Right atrium auricular region (tissue), 2 donors: ENCODE measurements around the gene MIAT. TPM values are rescaled to one million over a fixed set of nuclear protein-coding genes. Genes with fewer than 3 reads are reported as not detected.
A peak's percentile ranks its signal among the peaks of the same experiment; 100 is the strongest.

ENCODE experiments used
- DNase-seq: peaks from one replicate; pipeline ENCODE4 v3.0.0-alpha.2; 2019; ENCODE audit warnings: low spot score
- H3K27ac ChIP-seq, 2 donors: fragments of 200-600 bp; sonication (generic); 1 replicate in 1 of 2; 2 replicates in 1 of 2; pipeline ENCODE4 v1.5.1; 2016 to 2019
- H3K27me3 ChIP-seq, 2 donors: fragments of 200-600 bp; sonication (generic); one replicate each; pipeline versions ENCODE4 v1.5.1 to v1.6.0; 2017 to 2019
- H3K36me3 ChIP-seq: fragments of 200-600 bp; sonication (generic); one replicate; pipeline ENCODE4 v1.5.1; 2016
- H3K4me1 ChIP-seq, 2 donors: fragments of 200-600 bp; sonication (generic); one replicate each; pipeline versions ENCODE4 v1.5.1 to v1.6.0; 2017 to 2019
- H3K4me3 ChIP-seq, 2 donors: fragments of 200-600 bp; sonication (generic); 1 replicate in 1 of 2; 2 replicates in 1 of 2; pipeline ENCODE4 v1.5.1; 2017 to 2019; ENCODE audit warnings: mild to moderate bottlenecking in 1 of 2, moderate library complexity in 1 of 2
- H3K9me3 ChIP-seq, 2 donors: fragments of 200-600 bp; sonication (generic); one replicate each; pipeline ENCODE4 v1.5.1; 2019
- total RNA-seq, 2 donors: library from RNA; depleted of rRNA; stranded (reverse); fragments of >200 nt; gene quantifications; one replicate each; pipeline ENCODE4 v1.1.0, GENCODE V29; 2016
- TF ChIP-seq, protein P1 (sequence below), 2 donors: fragments of 200-600 bp; sonication (generic); IDR thresholded peaks; one replicate each; pipeline ENCODE4 v1.5.1; 2019; ENCODE audit warnings: antibody characterized with exemption in 2 of 2

The MIAT gene
- 1 to 10 TPM in 1 of 2 donors, under 1 TPM in 1; 0.19 to 2.0 TPM for total RNA-seq

DNA sequence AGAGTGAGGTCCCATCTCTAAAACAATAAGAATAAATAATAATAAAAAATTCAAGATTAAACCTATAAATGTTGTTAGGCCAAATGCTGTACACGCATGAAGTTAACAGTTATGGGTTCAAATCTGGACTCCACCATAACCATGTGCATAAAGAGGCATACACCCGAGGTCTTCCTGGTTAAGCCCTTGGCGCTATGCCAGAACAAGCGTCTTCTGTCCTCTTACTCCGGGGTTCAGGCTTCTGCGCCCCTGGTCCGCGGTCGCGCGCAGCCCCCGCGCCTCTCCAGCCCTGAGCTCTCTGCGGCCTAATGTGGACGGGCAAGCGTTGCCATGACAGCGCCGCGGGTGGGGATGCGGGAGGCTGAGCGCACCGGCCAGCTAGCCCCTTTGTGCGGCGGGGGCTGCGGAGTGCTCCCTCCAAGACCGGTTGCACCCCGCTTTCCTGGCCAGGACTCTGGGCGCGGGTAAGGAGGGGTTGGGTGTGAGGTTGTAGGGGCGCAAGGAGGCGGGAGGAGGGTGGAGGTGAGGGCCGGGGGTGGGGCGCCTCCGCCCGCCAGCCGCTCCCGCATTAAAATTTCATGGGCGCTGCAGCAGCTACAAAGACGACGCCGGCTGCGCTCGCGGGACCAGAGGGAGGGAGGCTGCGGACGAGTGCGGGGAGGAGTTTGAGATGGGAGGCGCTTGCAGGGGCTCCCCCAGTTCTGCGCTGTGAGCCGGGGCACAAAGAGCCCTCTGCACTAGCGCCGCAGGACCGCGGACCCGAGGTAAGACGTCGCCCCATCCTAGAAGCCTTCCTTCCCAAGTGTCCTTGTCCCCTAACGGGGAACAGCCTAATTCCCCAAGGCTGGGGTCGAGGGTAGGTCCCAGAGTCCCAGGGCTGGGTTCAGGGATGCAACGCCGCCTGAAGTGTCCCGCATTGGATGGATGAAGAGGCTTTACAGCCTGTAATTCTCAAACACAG is at the start of gene MIAT:
Gene MIAT, plus strand, starts transcription at position 698 of the 961 bp plus-strand sequence.
- Histone ChIP-seq H3K36me3 (no peaks in the 10 kb centered on the region), H3K4me3 (peak within 1 kb of the TSS in 1 of 2 donors; percentile 40), H3K4me1 (peaks cover 0 to 26% of the 10 kb centered on the region in 2 donors), H3K9me3 (no peaks in the 10 kb centered on the region), H3K27ac (no peak within 1 kb of the TSS), H3K27me3 (peaks cover 15 to 19% of the 10 kb centered on the region in 2 donors)
- no peak for DNase-seq
- TF ChIP-seq, protein P1, sequence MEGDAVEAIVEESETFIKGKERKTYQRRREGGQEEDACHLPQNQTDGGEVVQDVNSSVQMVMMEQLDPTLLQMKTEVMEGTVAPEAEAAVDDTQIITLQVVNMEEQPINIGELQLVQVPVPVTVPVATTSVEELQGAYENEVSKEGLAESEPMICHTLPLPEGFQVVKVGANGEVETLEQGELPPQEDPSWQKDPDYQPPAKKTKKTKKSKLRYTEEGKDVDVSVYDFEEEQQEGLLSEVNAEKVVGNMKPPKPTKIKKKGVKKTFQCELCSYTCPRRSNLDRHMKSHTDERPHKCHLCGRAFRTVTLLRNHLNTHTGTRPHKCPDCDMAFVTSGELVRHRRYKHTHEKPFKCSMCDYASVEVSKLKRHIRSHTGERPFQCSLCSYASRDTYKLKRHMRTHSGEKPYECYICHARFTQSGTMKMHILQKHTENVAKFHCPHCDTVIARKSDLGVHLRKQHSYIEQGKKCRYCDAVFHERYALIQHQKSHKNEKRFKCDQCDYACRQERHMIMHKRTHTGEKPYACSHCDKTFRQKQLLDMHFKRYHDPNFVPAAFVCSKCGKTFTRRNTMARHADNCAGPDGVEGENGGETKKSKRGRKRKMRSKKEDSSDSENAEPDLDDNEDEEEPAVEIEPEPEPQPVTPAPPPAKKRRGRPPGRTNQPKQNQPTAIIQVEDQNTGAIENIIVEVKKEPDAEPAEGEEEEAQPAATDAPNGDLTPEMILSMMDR (IDR thresholded peaks at IDR 0.05) = no peak

GRCh38 chr22:26608129-26608528 is 49.3 kb upstream of the MIAT start:
- TF ChIP-seq, protein P1 (IDR thresholded peaks at IDR 0.05) = no peak
- H3K4me1 ChIP-seq = no peaks in the 10 kb centered on the region
- no peaks in the 10 kb centered on the region for H3K27me3 ChIP-seq
- no peak overlapping the region for H3K4me3 ChIP-seq
- H3K36me3 ChIP-seq = no peaks in the 10 kb centered on the region
- H3K27ac ChIP-seq = no peak overlapping the region
- no peaks in the 10 kb centered on the region for H3K9me3 ChIP-seq
- no peak for DNase-seq

- Histone ChIP-seq H3K4me1 (no peaks in the 10 kb centered on the region), H3K27ac (no peak overlapping the region), H3K36me3 (no peaks in the 10 kb centered on the region), H3K27me3 (no peaks in the 10 kb centered on the region), H3K9me3 (no peaks in the 10 kb centered on the region), H3K4me3 (no peak overlapping the region)
- DNase-seq = no peak
- TF ChIP-seq, protein P1 (IDR thresholded peaks at IDR 0.05) = no peak
These were observed 48.1 kb upstream of the MIAT start for GRCh38 chr22:26609287-26609686.

DNA sequence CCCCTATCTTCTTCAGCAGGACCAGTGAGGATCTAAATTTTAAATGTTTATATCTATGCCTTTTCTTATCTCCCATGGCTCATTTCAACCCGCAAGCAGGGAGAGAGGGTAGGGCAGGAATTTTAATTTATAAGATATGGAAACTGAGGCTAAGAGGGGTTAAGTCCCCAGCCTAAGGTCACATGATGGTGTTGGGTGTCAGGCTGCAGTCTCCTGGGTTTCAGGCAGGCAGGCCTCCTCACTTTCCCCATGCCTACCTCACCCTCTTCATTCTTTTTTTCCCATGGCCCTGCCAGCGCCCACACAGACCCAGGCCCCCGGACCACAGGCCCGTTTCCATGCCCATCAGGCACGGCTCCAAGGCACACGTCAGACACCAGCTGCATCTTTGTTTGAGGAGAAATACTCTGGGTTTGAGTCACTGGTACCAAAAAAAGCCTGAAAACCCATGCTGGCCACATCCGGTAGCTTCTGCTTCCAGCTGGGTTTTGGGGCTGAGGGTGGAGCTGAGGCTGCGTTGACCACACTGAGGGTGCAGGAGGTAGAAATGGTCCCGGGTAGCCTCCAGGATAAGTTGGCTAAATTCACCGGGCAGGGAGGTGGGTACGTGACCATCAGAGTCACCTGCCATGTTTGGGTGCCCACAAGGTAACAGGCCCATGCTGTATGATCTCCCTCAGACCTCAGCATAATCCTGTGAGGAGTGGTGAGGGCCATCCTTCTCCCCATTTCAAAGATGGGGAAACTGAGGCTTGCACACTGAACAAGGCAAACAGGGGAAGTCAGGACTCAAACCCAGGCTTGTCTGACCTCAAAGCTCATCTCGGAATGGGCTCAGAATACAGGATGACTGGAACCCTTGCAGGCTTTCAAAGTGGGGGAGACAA is 47.1 kb upstream of the MIAT start:
- H3K27ac ChIP-seq = no peak overlapping the region
- H3K36me3 ChIP-seq = no peaks in the 10 kb centered on the region
- no peaks in the 10 kb centered on the region for H3K9me3 ChIP-seq
- H3K4me3 ChIP-seq = no peak overlapping the region
- TF ChIP-seq, protein P1 (IDR thresholded peaks at IDR 0.05) = no peak
- H3K4me1 ChIP-seq = no peaks in the 10 kb centered on the region
- H3K27me3 ChIP-seq = no peaks in the 10 kb centered on the region
- DNase-seq = no peak

DNA sequence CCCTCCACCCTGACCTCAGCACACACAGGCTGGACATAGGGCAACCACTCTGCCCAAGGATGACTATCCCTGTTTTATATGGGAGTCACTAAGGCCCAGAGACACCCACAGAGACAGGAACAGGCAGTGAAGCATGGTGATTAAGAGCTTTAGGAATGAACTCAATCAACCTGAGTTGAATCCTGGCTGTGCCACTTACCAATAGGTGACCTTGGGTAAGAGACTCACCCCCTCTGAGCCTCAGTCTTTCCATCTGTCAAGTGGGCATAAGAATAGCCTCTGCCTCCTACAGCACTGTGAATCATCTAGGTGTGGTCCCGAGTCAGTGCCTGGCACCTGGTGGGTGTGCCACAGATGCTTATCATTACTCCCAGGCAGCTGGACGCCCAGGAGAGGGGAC is 46.4 kb upstream of the MIAT start:
- TF ChIP-seq, protein P1 (IDR thresholded peaks at IDR 0.05) = no peak
- DNase-seq = no peak
- Histone ChIP-seq H3K27ac (no peak overlapping the region), H3K27me3 (no peaks in the 10 kb centered on the region), H3K4me3 (no peak overlapping the region), H3K9me3 (no peaks in the 10 kb centered on the region), H3K36me3 (no peaks in the 10 kb centered on the region), H3K4me1 (no peaks in the 10 kb centered on the region)
